Neutrophil (primary cell): ENCODE data around the gene ERG28.
"Not testable (repeated sequence)": the region's sequence is repeated elsewhere in the genome, so short reads cannot be mapped to it uniquely, and the experiment has no call there.

ENCODE experiments used
- H3K27ac ChIP-seq: fragments of 200-600 bp; sonication (generic); 2 replicates; pipeline ENCODE4 v1.5.1; 2016; ENCODE audit warnings: mild to moderate bottlenecking, moderate library complexity
- H3K27me3 ChIP-seq: fragments of 200-600 bp; sonication (generic); 2 replicates; pipeline ENCODE4 v1.6.0; 2016; ENCODE audit warnings: mild to moderate bottlenecking
- H3K36me3 ChIP-seq: fragments of 200-600 bp; sonication (generic); 2 replicates; pipeline ENCODE4 v1.5.1; 2017
- H3K4me1 ChIP-seq, 2 experiments: fragments of 200-600 bp in 1 of 2; sonication (generic) in 1 of 2; 1 replicate in 1 of 2; 2 replicates in 1 of 2; pipeline versions ENCODE4 v1.5.1 to v1.6.1; 2013 to 2016; ENCODE audit warnings: low read depth in 1 of 2, low read length in 1 of 2, mild to moderate bottlenecking in 1 of 2, moderate library complexity in 1 of 2; ENCODE audit not compliant: control insufficient read depth in 1 of 2, insufficient read depth in 1 of 2
- H3K4me3 ChIP-seq, 2 experiments: fragments of 200-600 bp in 1 of 2; sonication (generic) in 1 of 2; 1 replicate in 1 of 2; 2 replicates in 1 of 2; pipeline ENCODE4 v1.5.1; 2013 to 2016; ENCODE audit warnings: low read depth in 1 of 2, low read length in 1 of 2, mild to moderate bottlenecking in 1 of 2, moderate library complexity in 1 of 2
- H3K9me3 ChIP-seq: fragments of 200-600 bp; sonication (generic); 2 replicates; pipeline ENCODE4 v1.5.1; 2016
- TF ChIP-seq, protein P1 (sequence below): fragments of 200-600 bp; sonication (generic); IDR thresholded peaks from 2 replicates; pipeline ENCODE4 v1.5.1; 2016; ENCODE audit warnings: antibody characterized with exemption

The ERG28 gene

DNA sequence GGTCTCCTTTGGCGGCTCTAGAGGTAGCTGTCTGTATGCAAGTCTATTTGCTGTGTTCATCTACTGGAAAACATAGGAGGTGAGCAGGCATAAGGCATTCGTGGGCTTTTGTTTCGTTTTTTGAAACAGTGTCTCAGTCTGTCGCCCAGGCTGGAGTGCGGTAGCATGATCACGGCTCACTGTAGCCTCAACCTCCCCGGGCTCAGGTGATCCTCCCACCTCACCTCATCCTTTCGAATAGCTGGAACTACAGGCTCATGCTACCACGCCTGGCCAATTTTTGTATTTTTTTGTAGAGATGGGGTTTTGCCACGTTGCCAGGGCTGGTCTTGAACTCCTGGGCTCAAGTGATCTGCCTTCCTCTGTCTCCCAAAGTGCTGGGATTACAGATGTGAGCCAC lies 54.8 kb downstream of the ERG28 start:
- no peak overlapping the region for H3K27ac ChIP-seq

DNA sequence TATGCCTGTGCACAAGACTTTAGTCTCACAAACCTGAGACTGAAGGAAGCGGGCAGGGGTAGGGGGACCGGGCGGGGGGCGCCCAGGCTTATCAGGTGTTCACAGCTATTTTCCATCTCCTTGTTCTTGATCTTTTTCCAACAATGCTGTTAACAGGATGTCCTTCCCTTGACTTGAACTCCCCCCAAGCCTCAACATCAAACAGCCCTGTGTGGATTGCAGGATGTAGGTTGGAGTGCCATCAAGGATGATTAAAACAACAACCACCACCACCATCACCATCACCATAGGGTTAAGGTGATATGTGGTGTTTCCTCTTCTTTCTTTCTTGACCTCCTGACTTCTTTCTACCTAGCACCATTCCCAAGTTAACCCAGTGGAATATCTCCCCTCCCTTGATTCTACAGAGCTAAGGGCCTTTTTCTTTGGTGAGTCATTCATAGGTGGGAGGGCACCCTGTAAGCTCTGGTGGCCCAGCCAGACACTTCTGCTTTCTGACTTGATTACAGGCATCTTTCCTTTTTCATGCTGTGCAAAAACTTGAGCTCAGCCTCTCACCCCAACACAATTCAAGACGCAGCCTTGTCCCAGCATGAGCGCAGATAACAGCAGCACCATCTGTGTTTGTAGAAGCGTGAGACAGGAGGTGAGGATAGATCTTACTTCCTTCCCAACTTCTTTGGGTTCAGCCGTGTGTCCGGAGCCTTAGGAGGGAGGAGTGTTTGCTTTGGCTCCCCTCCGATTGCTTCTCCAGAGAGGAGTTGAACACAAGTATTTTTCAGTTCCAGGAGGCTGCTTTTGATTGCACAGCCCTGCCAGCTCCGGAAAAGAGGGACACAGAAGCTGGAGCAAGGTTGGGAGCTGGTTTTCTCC lies 55.5 kb downstream of the ERG28 start:
- H3K36me3 ChIP-seq: no peaks in the 10 kb centered on the region
- no peak overlapping the region for H3K4me3 ChIP-seq
- H3K27ac ChIP-seq: no peak overlapping the region
- H3K27me3 ChIP-seq: no peaks in the 10 kb centered on the region
- H3K9me3 ChIP-seq: no peaks in the 10 kb centered on the region
- TF ChIP-seq, protein P1, sequence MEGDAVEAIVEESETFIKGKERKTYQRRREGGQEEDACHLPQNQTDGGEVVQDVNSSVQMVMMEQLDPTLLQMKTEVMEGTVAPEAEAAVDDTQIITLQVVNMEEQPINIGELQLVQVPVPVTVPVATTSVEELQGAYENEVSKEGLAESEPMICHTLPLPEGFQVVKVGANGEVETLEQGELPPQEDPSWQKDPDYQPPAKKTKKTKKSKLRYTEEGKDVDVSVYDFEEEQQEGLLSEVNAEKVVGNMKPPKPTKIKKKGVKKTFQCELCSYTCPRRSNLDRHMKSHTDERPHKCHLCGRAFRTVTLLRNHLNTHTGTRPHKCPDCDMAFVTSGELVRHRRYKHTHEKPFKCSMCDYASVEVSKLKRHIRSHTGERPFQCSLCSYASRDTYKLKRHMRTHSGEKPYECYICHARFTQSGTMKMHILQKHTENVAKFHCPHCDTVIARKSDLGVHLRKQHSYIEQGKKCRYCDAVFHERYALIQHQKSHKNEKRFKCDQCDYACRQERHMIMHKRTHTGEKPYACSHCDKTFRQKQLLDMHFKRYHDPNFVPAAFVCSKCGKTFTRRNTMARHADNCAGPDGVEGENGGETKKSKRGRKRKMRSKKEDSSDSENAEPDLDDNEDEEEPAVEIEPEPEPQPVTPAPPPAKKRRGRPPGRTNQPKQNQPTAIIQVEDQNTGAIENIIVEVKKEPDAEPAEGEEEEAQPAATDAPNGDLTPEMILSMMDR: no peak
- no peaks in the 10 kb centered on the region for H3K4me1 ChIP-seq

More for the DNA sequence above, 54.8 kb downstream of the ERG28 start:
- Histone ChIP-seq H3K9me3 (no peaks in the 10 kb centered on the region), H3K27me3 (no peaks in the 10 kb centered on the region), H3K4me3 (no peak overlapping the region), H3K36me3 (no peaks in the 10 kb centered on the region), H3K4me1 (no peaks in the 10 kb centered on the region)
- TF ChIP-seq, protein P1: no peak

DNA sequence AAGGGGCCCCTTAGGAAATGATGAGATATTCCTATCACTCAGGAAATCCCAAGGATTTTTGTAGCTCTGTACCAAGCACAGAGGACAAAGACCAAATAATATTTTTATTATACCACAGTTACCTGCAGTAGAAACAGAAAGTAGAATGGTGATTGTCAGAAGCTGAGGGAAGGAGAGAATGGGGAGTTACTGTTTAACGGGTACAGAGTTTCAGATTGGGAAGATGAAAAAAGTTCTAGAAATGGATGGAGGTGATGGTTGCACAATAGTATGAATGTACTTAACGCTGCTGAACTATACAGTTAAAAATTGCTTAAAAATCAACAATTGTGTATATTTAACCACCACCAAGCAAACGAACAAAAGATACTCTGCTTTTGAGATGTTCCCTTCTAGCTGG lies 58.2 kb downstream of the ERG28 start:
- H3K9me3 ChIP-seq: no peaks in the 10 kb centered on the region
- no peaks in the 10 kb centered on the region for H3K27me3 ChIP-seq
- H3K4me3 ChIP-seq: no peak overlapping the region
- H3K27ac ChIP-seq: no peak overlapping the region
- TF ChIP-seq, protein P1: no peak
- H3K36me3 ChIP-seq: no peaks in the 10 kb centered on the region
- no peaks in the 10 kb centered on the region for H3K4me1 ChIP-seq

DNA sequence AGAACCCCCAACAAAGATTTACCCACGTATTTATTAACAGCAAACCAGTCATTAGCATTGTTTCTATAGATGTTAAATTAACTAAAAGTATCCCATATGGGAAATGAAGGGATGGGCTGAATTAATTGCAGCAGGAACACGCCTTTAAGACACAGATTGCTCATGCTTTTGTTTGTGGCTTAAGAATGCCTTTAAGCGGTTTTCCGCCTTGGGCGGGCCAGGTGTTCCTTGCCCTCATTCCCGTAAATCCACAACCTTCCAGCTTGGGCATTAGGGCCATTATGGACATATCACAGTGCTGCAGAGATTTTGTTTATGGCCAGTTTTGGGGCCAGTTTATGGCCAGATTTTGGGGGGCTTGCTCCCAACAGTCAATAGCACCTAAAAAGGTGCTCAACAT lies 59.6 kb downstream of the ERG28 start:
- not testable (repeated sequence) for H3K9me3 ChIP-seq, H3K4me3 ChIP-seq, H3K27me3 ChIP-seq, H3K36me3 ChIP-seq, H3K4me1 ChIP-seq, H3K27ac ChIP-seq

DNA sequence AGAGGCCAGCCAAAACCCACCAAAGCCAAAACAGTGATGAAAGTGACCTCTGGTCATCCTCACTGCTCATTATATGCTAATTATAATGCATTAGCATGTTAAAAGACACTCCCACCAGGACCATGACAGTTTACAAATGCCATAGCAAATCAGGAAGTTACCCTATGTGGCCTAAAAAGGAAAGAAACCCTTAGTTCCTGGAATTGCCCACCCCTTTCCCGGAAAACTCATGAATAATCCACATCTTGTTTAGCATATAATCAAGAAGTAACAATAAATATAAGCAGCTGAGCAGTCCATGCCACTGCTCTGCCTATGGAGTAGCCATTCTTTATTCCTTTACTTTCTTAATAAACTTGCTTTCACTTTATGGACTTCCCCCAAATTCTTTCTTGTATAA lies 60.6 kb downstream of the ERG28 start:
- not testable (repeated sequence) for H3K27ac ChIP-seq, H3K36me3 ChIP-seq, H3K4me1 ChIP-seq, H3K9me3 ChIP-seq, H3K4me3 ChIP-seq, H3K27me3 ChIP-seq
